T-helper 2 cell treated with Interferon-gamma antibody and Interleukin-4, amounts not matched to agents 100 ng/mL and 5 ng/mL, for 36 hours (primary cell): ENCODE data around the gene TBC1D22A. TPM values are rescaled to one million over a fixed set of nuclear protein-coding genes. Genes with fewer than 3 reads are reported as not detected.

Source experiments
- intact Hi-C: fragments of 100-400 bp; cut with micrococcal nuclease; formaldehyde crosslinking; loops from one replicate; pipeline ENCODE4 v1.15.1; 2023
- total RNA-seq: library from RNA; stranded (reverse); gene quantifications from 2 replicates; pipeline ENCODE4 v1.2.3, GENCODE V29; 2022

The TBC1D22A gene
- total RNA-seq, 1 donor from 2014 or later, result 32.8 TPM

DNA sequence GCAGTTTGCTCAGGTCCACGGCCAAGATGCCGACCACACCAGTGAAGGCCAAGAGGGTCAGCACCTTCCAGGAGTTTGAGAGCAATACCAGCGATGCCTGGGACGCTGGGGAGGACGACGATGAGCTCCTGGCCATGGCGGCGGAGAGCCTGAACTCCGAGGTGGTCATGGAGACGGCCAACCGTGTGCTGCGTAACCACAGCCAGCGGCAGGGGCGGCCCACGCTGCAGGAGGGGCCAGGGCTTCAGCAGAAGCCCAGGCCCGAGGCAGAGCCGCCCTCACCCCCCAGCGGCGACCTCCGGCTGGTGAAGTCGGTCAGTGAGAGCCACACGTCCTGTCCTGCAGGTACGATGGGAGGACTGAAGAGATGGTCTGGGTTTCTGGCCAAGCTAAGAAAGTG, 31.0 kb downstream of the TBC1D22A start:
- intact Hi-C loops, result no loop called here

DNA sequence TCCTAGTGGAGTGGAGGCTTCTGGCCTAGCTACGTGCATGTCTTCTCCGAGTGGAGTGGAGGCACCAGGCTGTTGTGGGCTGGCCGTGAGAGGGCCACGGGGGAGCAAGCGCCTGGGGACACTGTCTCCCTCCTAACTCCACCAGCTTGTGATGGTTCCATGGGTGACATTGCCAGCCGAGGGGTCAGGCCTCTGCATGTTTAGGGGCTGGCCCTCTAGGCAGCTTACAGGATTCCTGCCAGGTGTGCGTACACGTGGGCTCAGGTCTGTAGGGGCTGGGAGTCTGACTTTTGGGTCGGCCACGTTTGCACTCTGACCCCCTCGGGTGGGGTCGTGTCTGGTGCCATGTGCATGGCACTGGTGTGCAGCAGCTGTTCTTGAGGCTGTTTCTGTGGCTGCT, 31.6 kb downstream of the TBC1D22A start:
- intact Hi-C loops, result no loop called here

DNA sequence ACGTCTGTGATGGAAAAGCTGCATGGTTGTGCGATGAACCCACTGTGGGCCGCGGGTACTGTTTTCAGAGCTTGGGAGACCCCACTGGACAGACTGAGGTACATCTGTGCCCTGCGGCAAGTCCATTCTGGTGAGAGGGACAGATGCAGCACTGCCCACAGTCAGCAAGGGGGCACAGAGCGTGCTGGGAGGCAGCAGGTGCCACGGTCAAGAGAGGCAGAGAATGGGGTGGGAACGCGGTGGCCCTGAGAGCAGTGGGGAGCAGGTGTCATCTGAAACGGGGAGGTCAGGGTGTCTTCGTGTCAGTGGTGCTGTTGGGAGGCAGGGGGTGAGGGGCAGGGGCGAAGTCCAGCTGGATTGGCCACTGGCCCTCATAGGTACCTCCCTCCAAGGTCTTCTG, 32.0 kb downstream of the TBC1D22A start:
- intact Hi-C loops, result no loop called here

DNA sequence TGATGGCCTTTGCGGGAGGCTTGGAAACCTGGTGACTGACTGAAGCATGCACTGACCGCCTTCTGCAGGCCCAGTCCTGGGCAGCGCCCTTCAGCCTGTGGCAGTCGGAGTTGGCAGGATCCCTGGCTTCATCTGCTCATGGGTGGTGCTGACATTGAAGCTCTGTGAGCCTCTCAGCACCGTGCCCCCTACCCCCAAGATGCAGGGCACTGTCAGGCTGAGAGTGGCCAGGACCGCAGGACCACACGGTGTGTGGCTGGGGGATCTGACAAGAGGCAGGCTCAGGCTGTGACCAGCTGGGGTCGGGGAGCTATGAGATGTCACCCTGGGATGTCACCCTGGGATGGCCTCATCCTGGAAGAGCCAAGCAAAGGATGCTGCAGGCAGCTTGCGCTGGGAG, 32.7 kb downstream of the TBC1D22A start:
- intact Hi-C loops, result no loop called here

DNA sequence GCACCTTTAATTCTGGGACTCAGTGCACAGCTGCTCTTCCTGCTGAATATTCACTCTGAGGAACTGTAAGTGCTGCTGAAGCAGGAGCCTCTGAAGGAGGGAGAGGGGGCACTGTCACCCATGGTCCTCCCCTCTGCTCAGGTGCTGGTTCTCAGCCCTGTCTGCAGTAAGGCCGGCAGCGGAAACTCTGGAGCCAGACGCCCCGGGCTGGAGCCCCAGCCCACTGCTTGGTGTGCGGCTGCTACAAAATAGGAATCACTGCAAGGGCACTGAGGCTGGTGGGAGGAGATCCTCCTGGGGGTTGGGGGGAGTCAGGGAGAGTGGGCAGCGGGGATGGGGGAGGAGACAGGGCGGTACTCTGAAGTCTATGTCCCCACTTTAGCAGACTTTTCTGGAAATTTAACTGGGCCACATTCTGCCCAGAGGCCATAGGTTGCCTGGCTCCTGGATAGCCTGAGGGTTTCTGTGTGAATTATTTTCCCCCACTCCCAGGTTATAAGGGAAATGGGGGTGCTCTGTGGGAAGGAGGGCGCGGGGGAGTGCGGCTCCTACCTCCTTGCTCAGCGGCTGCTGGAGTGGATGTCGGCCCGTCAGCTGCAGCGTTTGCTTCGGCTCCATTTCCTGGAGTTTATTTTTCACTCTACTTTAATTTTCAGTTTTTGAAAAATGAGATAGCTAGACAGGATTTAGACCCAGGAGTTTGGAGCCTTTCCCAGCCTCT, 33.6 kb downstream of the TBC1D22A start:
- intact Hi-C loops, result no loop called here

DNA sequence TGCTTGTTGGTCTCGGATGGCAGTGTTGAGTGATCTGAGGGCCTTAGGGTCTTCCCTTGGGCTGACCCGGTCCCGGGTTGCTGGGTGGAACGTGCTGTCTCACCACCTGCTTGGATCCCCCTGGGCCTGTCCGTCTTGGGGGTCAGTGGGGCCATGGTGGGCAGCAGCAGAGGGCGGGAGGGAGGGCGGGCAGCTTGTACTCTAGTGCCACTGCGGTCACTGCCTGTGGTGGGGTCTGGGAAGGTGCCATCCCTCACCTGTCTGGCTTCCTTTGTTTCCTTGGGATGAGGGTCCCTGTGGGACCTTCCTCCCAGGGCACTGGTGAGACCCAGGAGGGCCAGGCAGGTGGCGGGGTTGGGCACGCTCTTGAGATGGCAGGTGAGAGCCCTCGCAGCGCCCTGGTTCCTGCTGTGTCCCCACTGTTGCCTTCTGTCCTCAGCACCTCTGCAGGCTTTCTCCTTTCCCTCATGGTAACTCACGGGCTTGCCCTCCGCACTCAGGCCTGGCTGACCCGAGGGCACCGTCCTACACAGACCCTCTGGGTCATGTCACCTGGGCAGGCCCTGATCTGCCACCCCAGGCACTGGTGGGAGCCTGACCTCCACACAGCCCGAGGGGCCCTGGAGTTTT, 34.2 kb downstream of the TBC1D22A start:
- intact Hi-C loops, result no loop called here

DNA sequence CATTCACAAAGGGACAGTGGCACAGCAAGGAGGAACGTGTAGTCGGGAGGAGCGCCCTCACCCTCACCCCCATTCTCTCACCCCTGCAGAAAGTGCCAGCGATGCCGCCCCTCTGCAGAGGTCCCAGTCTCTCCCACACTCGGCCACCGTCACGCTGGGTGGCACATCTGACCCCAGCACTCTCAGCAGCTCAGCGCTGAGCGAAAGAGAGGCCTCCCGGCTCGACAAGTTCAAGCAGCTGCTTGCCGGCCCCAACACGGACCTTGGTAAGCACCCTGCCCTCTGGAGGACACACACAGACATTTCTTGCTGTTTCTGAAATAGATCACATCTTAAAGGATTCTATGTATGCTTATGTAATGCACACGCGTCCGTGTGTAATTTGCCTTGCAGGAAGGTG, 34.9 kb downstream of the TBC1D22A start:
- intact Hi-C loops, result no loop called here

DNA sequence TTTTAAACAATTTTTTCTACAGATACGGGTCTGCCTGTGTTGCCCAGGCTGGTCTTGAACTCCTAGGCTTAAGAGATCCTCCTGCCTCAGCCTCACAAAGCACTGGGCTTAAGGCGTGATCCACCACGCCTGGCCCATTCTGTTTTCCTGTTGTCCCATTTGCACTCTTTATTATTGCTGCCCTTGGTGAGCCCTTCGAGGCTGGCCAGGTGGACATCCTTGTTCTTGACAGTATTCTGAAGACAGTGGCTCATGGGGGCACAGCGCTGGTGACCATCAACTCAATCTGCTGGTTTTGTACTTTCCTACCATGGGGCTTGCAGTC, 35.6 kb downstream of the TBC1D22A start:
- intact Hi-C loops, result no loop called here

DNA sequence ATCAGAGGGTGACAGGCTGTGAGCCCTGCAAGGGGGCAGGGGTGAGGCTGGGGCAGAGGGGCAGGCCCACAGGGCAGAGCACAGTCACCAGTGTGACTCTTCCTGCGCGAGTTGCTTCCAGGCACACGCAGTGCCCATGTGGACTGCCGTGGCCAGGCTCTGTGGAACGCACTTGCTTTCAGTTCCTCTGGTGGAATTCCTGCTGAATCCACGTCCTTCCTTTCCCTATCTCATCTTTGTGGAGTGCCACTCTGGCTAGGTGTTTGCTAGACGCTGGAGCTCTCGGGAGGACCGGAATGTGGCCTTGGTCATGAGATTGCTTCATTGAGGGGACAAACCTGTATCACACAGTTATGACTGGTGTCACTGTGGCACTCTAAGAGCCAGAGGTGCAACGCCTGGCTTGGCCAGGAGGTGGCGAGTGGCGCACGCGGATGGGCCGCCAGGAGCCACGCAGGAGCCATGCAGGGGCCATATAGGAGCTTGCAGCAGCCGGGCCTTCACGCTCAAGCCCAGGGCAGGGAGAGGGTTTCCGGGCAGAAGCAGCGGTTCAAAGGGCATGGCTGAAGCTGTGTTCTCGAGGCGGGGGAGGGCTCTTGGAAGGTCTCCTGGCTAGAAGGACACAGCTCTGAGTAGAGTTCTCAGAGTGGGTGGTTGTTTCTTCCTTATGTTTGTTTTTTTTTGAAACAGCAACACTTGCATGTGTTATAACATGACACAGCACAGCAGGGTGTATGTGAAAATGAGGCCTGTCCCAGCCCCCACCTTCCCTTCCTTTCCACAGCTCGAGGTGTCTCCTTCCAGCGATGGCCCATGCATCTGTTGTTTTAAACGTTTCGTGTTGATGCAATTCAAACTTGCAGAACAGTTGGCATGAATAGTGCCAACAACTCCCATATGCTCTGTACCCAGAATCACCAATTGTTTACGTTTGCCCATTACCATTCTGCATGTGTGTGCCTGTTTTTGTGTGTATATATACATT, 36.2 kb downstream of the TBC1D22A start:
- intact Hi-C loops, result no loop called here

DNA sequence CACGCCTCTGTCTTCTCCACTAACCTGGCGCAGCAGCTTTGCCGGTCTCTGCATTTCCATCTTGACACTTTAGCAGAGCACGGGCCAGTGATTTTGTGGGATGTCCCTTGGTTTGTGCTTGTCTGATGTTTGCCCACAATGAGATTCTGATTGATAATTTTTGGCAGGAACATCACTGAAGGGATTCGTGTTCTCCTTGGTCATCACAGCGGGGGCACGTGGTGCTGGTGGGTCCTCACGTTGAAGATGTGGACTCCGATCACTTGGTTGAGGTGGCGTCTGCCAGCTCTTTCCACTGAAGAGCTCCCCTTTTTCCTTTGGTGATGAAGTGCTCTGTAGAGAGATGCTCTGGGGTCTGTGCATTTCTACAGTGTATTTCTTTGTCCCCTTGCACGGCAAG, 37.2 kb downstream of the TBC1D22A start:
- intact Hi-C loops, result loop anchor here (5.0 kb wide), 1 partner anchor 237 kb away; no protein-coding TSS in a partner anchor

DNA sequence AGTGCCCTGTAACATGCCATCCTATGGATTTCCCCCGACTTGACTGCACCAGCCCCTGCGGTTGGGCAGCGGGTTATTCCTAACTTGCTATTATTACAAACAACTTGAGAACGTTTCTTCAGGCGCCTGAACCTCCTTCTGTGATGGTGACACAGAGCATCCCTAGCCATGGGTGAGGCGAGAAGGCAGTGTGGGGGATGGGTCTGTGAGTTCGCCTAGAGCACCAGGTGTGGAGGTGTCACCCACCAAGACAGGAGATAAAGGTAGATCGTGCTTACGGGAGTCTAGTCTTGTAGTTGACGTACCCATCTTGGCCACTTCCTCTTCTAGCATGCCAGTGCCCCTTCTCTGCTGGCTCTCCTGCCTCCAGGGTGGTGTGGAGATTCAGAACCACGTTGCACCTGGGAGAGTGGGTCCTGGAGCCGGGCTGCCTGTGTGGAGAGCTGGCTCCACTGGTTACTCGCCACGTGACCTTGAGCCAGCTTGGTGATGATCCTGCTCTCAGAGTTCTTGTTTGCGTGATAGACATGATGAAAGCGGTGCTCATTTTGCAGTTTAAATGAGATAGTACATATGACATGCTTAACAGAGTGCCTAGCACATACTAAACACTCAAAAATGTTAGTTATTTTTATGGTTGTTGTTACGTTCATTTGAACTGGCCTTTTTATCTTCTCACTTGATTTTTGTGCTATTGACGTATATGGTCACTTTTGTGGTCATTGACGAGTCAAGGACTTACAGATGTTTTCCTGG, 37.8 kb downstream of the TBC1D22A start:
- intact Hi-C loops, result loop anchor here (5.0 kb wide), 1 partner anchor 238 kb away; no protein-coding TSS in a partner anchor

DNA sequence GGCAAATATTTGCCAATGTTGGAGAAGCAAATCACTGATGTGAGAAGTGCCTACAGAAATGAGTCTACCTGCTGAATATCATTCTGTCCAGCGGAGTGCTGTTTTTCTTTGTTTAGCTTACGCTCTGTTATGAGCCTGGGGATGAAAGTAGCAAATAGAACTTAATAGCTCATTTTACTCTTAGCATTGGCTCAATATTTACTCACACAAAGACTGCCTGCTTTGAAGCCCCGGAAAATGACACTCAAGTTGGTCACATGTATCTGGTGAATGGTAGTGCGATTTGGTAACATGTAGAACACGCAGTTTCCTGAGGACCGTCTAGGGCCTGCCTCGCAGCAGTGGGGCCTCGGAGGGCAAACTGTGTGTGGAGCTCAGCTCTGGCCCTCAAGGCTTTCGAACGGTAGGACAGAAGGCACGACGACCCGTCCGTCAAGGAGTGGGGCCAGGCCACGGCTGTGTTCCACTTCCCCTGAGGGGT, 38.9 kb downstream of the TBC1D22A start:
- intact Hi-C loops, result loop anchor here (5.0 kb wide), 1 partner anchor 239 kb away; no protein-coding TSS in a partner anchor

DNA sequence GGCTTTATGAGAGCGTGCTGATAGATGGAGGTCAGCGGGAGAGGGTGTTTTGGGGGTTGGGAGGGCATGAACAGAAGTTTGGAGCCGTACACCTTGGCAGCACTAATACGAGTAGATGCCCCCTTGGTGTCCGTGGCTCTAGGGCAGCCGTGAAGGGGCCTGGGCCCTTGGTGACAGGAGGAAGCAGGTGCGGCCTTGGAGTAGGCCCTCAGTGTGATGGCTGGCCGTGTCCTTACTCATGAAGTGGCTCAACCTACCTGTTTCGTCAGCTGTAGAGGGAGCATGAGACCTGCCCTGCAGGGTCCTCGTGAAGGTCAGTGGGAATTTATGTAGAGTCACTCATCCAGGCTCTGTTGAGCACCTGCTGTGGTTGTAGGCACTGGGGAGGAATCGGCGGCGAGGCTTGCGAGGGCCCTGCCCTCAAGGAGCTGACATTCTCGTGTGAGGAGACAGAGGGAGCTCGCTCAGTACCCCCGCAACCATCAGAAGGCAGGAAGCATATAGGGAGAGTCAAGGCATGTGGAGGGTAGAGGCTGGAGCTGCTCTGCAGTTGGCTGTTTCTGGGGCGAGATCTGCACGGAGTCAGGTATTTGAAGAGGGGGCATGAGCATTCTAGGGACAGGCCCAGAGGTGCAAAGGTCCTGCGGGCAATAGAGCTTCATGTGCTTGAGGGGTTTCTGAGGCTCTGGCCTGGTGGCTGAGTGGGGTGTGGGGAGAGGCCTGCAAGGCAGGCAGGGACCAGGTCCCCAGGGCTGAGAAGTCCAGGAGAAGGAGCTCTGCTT, 39.6 kb downstream of the TBC1D22A start:
- intact Hi-C loops, result loop anchor here (5.0 kb wide), 1 partner anchor 240 kb away; no protein-coding TSS in a partner anchor

DNA sequence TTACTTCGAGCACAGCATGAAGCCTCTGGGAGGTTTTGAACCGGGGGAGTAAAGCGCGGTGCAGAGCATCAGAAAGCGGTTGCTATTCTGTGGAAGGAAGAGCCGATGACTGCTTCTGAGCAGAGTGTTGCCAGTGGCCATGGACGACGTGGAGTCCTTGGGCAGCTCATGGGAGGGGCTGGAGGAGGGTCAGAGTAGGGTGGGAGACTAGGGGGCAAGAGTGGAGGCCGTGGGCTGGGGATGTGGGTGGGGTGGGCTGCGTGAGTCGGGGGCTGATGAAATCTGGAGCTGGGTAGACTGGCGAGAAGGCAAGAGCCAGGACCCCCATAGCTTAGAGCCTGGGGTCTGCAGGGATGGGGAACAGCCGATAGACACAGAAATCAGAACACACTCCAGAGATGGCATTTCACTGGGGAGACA, 40.2 kb downstream of the TBC1D22A start:
- intact Hi-C loops, result loop anchor here (1.0 to 5.0 kb wide), 3 partner anchors 43 to 240 kb away; no protein-coding TSS in a partner anchor

DNA sequence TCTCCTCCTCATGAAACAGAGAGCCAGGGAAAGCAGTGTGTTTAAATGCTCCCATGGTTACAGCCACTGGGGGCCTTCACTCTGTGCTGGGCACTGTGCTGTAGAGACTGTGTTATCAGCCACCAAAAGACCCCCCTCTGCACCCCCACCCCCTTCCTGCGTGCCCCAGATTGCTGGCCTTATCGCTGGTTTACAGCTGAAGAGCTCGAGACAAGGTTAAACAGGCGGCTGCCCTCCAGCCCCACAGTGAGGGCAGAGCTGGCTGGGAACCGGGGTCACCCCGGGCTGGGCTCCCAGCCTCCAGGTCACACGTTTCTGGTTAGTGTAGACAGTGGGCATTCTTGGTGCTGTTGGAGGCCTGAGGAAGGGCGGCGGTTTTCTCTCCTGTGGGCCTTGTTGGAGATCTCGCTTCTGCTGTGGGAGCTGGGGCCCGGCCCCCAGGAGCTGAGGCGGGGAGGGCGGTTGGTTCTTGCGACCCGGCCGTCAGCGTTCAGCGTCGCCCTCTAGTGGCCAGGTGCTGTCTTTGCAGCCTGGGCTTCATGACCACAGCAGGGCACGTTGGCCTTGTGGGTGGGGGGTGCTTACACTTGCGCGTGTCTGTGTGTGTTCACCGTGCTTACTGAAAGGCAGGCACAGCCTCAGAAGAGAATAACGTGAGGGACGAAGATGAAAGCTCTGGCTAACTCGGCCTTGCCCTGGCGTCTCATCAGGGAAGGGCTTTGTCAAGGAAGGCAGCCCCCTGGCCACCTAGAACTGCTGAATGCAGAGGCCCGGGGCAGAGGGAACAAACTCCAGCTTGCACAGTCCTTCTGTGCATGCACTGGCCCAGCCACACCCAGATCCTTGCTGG, 40.8 kb downstream of the TBC1D22A start:
- intact Hi-C loops, result loop anchor here (1.0 to 5.0 kb wide), 3 partner anchors 44 to 241 kb away; no protein-coding TSS in a partner anchor

DNA sequence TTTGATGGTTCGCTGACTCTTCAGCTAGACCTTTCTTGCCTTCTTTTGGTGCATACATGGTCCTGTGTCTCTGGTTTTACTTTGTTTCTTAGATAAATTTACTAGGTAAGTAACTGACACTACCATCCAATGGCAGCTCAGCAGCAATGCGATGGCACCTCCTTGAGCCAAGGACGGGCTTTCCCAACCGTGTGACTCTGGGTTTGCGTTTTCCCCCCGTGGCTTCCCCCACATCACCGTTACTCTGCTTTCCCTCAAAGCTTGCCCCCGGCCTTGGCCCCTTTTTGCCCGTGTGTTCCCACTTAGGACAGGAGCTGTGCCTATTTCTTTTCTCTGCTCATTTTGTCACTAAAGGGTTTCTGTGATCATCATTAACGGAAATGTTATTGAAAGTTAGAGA, 41.5 kb downstream of the TBC1D22A start:
- intact Hi-C loops, result loop anchor here (1.0 to 5.0 kb wide), 3 partner anchors 45 to 242 kb away; no protein-coding TSS in a partner anchor

DNA sequence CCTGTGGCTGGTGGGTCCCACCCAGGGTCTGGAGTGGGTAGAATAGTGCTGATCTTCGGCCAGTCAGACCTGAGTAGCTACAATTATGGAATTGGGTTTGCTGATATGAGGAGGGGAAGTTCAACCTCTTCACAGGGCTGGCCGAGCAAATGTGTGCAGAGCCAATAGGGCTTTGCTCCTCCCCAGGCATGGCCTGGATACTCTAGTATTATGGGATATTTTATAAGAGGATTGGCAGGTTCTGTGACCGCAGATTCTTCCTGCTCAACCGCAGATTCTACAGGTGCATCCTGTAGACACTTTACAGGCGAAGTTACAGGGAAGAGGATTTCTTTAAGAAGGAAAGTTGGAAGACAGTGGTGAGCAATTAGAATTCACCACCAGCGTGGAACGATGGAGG, 44.3 kb downstream of the TBC1D22A start:
- intact Hi-C loops, result no loop called here

DNA sequence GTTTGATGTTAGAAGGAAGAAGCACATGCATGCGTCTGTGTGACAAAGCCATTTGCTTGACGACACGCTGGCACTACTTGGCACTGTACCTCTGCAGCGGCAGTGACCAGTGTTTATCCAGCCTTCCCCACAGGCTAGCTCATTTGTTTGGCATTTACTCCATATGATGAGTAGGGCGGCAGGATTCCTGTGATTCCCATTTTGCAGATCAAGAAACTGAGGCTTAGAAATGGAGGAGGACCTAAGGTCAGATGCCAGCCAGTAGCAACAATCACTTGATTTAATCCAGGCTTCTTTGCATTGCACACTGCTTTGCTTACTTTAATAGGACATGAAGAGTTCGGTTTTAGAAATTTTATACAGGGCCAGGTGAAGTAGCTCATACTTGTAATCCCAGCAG, 45.0 kb downstream of the TBC1D22A start:
- intact Hi-C loops, result no loop called here
